DND-41 (cell line): ENCODE results near the gene OR10J1.

Experiments
- CTCF ChIP-seq: IDR thresholded peaks from 2 replicates; pipeline ENCODE4 v1.5.1; 2012; ENCODE audit warnings: borderline replicate concordance, low read length, moderate library complexity, mild to moderate bottlenecking; ENCODE audit not compliant: poor library complexity, severe bottlenecking; ENCODE audit errors: extremely low read depth
- EZH2 ChIP-seq: IDR thresholded peaks from 3 replicates; pipeline ENCODE4 v1.6.1; 2012; ENCODE audit warnings: borderline replicate concordance, low read depth, mild to moderate bottlenecking, moderate library complexity, low read length, inconsistent platforms; ENCODE audit not compliant: severe bottlenecking

DNA sequence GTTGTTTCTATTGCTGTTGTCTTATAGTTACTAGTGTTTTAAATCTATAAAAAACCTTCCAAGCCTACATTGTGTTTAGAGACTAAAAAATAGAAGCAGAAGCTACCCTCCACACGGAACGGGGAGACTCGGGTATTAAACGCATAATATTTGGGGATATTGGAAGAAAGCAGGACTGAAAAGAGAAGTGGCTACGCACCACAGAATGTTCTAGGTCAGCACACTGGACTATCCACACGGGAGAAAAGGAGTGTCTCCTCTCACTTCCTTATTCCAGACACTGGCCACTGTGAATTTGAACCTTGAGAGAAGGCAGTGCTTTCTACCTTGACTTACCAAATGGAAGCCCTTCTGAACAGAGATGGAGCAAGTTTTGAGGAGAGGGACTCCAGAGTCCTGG lies 8.5 kb upstream of the OR10J1 start:
- TF ChIP-seq CTCF: no peak
- TF ChIP-seq EZH2: no peak
